ENCODE measurements around the gene UFD1.

UFD1 gene

GRCh38 chr22:19494676-19495173 is 15.7 kb upstream of the UFD1 start:
- Histone ChIP-seq H3K4me1 (ENCODE audit: insufficient read depth, low read length) (no peaks in the 10 kb centered on the region), H3K9me3 (ENCODE audit: control insufficient read depth, insufficient read depth, low read length) (no peaks in the 10 kb centered on the region), H3K36me3 (ENCODE audit: insufficient read depth, low read length) (no peaks in the 10 kb centered on the region; the same call in none of the 2 replicates), H3K9ac (ENCODE audit: low read depth, low read length) (no peak overlapping the region)

GRCh38 chr22:19494001-19494560 is 15.1 kb upstream of the UFD1 start:
- H3K9me3 ChIP-seq (ENCODE audit: control insufficient read depth, insufficient read depth, low read length) = no peaks in the 10 kb centered on the region
- no peak overlapping the region for H3K9ac ChIP-seq (ENCODE audit: low read depth, low read length)
- H3K36me3 ChIP-seq (ENCODE audit: insufficient read depth, low read length) = peaks cover 6% of the 10 kb centered on the region
- no peaks in the 10 kb centered on the region for H3K4me1 ChIP-seq (ENCODE audit: insufficient read depth, low read length)

- Histone ChIP-seq H3K36me3 (ENCODE audit: insufficient read depth, low read length) (peaks cover 12% of the 10 kb centered on the region), H3K9me3 (ENCODE audit: control insufficient read depth, insufficient read depth, low read length) (no peaks in the 10 kb centered on the region), H3K4me1 (ENCODE audit: insufficient read depth, low read length) (no peaks in the 10 kb centered on the region), H3K9ac (ENCODE audit: low read depth, low read length) (no peak overlapping the region)
These were observed 13.6 kb upstream of the UFD1 start for GRCh38 chr22:19492504-19493174.

GRCh38 chr22:19490628-19491230 is 11.7 kb upstream of the UFD1 start:
- peaks cover 12% of the 10 kb centered on the region for H3K36me3 ChIP-seq (ENCODE audit: insufficient read depth, low read length)
- H3K4me1 ChIP-seq (ENCODE audit: insufficient read depth, low read length) = no peaks in the 10 kb centered on the region
- no peaks in the 10 kb centered on the region for H3K9me3 ChIP-seq (ENCODE audit: control insufficient read depth, insufficient read depth, low read length)
- H3K9ac ChIP-seq (ENCODE audit: low read depth, low read length) = no peak overlapping the region

- H3K36me3 ChIP-seq (ENCODE audit: insufficient read depth, low read length) = peaks cover 12% of the 10 kb centered on the region
- H3K4me1 ChIP-seq (ENCODE audit: insufficient read depth, low read length) = no peaks in the 10 kb centered on the region
- no peak overlapping the region for H3K9ac ChIP-seq (ENCODE audit: low read depth, low read length)
- H3K9me3 ChIP-seq (ENCODE audit: control insufficient read depth, insufficient read depth, low read length) = no peaks in the 10 kb centered on the region
These were observed 10.2 kb upstream of the UFD1 start for GRCh38 chr22:19488884-19489843.

GRCh38 chr22:19488285-19488684 is 9.3 kb upstream of the UFD1 start:
- Histone ChIP-seq H3K36me3 (ENCODE audit: insufficient read depth, low read length) (peaks cover 18% of the 10 kb centered on the region), H3K9me3 (ENCODE audit: control insufficient read depth, insufficient read depth, low read length) (no peaks in the 10 kb centered on the region), H3K9ac (ENCODE audit: low read depth, low read length) (no peak overlapping the region), H3K4me1 (ENCODE audit: insufficient read depth, low read length) (no peaks in the 10 kb centered on the region)

GRCh38 chr22:19483481-19484244 is 4.7 kb upstream of the UFD1 start:
- no peak overlapping the region for H3K9ac ChIP-seq (ENCODE audit: low read depth, low read length)
- no peaks in the 10 kb centered on the region for H3K9me3 ChIP-seq (ENCODE audit: control insufficient read depth, insufficient read depth, low read length)
- peaks cover 5% of the 10 kb centered on the region; the same call in 1 of the 2 replicates for H3K4me1 ChIP-seq (ENCODE audit: insufficient read depth, low read length)
- H3K36me3 ChIP-seq (ENCODE audit: insufficient read depth, low read length) = peaks cover 13% of the 10 kb centered on the region; the same call in 1 of the 2 replicates

- Histone ChIP-seq H3K9ac (ENCODE audit: low read depth, low read length) (no peak overlapping the region), H3K9me3 (ENCODE audit: control insufficient read depth, insufficient read depth, low read length) (no peaks in the 10 kb centered on the region), H3K36me3 (ENCODE audit: insufficient read depth, low read length) (peaks cover 7% of the 10 kb centered on the region; the same call in 1 of the 2 replicates), H3K4me1 (ENCODE audit: insufficient read depth, low read length) (peaks cover 8% of the 10 kb centered on the region; the same call in 1 of the 2 replicates)
These were observed 3.3 kb upstream of the UFD1 start for GRCh38 chr22:19482297-19482696.

GRCh38 chr22:19480789-19481188 is 1.8 kb upstream of the UFD1 start:
- Histone ChIP-seq H3K9ac (ENCODE audit: low read depth, low read length) (peak overlapping the region; percentile 74), H3K4me1 (ENCODE audit: insufficient read depth, low read length) (peaks cover 8% of the 10 kb centered on the region; the same call in 1 of the 2 replicates), H3K9me3 (ENCODE audit: control insufficient read depth, insufficient read depth, low read length) (no peaks in the 10 kb centered on the region), H3K36me3 (ENCODE audit: insufficient read depth, low read length) (peaks cover 7% of the 10 kb centered on the region; the same call in 1 of the 2 replicates)

- H3K36me3 ChIP-seq (ENCODE audit: insufficient read depth, low read length) = peaks cover 7% of the 10 kb centered on the region; the same call in 1 of the 2 replicates
- no peaks in the 10 kb centered on the region for H3K9me3 ChIP-seq (ENCODE audit: control insufficient read depth, insufficient read depth, low read length)
- peak overlapping the region; percentile 74 for H3K9ac ChIP-seq (ENCODE audit: low read depth, low read length)
- H3K4me1 ChIP-seq (ENCODE audit: insufficient read depth, low read length) = peaks cover 8% of the 10 kb centered on the region; the same call in 1 of the 2 replicates
These were observed 1.2 kb upstream of the UFD1 start for GRCh38 chr22:19480173-19480568.

- Histone ChIP-seq H3K36me3 (ENCODE audit: insufficient read depth, low read length) (peaks cover 7% of the 10 kb centered on the region; the same call in 1 of the 2 replicates), H3K9ac (ENCODE audit: low read depth, low read length) (peak within 1 kb of the TSS; percentile 74), H3K9me3 (ENCODE audit: control insufficient read depth, insufficient read depth, low read length) (no peaks in the 10 kb centered on the region), H3K4me1 (ENCODE audit: insufficient read depth, low read length) (peaks cover 8% of the 10 kb centered on the region; the same call in 1 of the 2 replicates)
These were observed 571 bp upstream of the UFD1 start, which contains the start of gene CDC45 for GRCh38 chr22:19479355-19480172. CDC45 (plus strand) TSS chr22:19479920; CDS start chr22:19479969, 49 bp downstream.

- Histone ChIP-seq H3K9me3 (ENCODE audit: control insufficient read depth, insufficient read depth, low read length) (no peaks in the 10 kb centered on the region), H3K4me1 (ENCODE audit: insufficient read depth, low read length) (peaks cover 8% of the 10 kb centered on the region; the same call in 1 of the 2 replicates), H3K9ac (ENCODE audit: low read depth, low read length) (peak overlapping the region; percentile 74), H3K36me3 (ENCODE audit: insufficient read depth, low read length) (peaks cover under 1% of the 10 kb centered on the region; the same call in 1 of the 2 replicates)
These were observed 720 bp downstream of the UFD1 start for GRCh38 chr22:19478045-19478900.
